KOPT-K1 (cell line): ENCODE measurements around the gene TVP23A.
"Not testable (repeated sequence)": the region's sequence is repeated elsewhere in the genome, so short reads cannot be mapped to it uniquely, and the experiment has no call there.

Experiments
- H3K27ac ChIP-seq: fragments of 200-600 bp; sonication (generic); 2 replicates; pipeline ENCODE4 v1.5.1; 2016; ENCODE audit warnings: antibody characterized with exemption, mild to moderate bottlenecking, low read depth, low read length; ENCODE audit not compliant: poor library complexity, severe bottlenecking
- H3K36me3 ChIP-seq: fragments of 200-600 bp; sonication (generic); 2 replicates; pipeline ENCODE4 v1.5.1; 2017; ENCODE audit warnings: antibody characterized with exemption, mild to moderate bottlenecking, low read length, moderate library complexity; ENCODE audit not compliant: insufficient read depth
- H3K9me3 ChIP-seq: fragments of 200-600 bp; sonication (generic); 2 replicates; pipeline ENCODE4 v1.5.1; 2017; ENCODE audit warnings: antibody characterized with exemption, low read length, mild to moderate bottlenecking; ENCODE audit not compliant: insufficient read depth, poor library complexity, severe bottlenecking

The TVP23A gene

DNA sequence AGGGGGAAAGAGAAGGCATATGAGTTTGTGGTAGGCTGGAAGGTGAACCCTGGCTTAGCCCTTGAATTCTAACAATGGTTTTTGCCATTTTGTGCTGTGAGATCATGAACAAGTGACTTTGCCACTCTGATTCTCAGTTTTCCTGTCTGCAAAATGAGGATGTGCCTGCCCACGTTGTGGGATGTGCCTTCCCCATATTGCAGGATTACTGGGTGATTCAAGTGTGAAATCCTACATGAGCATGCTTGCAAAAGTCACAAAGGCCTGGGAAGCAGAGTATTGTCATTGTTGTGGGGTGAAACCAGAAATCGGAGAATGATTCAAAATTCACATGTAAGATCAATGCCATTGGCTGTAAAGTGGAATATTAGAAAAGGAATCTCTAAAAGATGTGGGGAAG, 28.6 kb upstream of the TVP23A start:
- Histone ChIP-seq H3K36me3 (no peaks in the 10 kb centered on the region), H3K27ac (no peak overlapping the region), H3K9me3 (no peaks in the 10 kb centered on the region)

- no peak overlapping the region for H3K27ac ChIP-seq
- no peaks in the 10 kb centered on the region for H3K9me3 ChIP-seq
- H3K36me3 ChIP-seq, result no peaks in the 10 kb centered on the region
These were observed 27.8 kb upstream of the TVP23A start for GRCh38 chr16:10846213-10846998.

DNA sequence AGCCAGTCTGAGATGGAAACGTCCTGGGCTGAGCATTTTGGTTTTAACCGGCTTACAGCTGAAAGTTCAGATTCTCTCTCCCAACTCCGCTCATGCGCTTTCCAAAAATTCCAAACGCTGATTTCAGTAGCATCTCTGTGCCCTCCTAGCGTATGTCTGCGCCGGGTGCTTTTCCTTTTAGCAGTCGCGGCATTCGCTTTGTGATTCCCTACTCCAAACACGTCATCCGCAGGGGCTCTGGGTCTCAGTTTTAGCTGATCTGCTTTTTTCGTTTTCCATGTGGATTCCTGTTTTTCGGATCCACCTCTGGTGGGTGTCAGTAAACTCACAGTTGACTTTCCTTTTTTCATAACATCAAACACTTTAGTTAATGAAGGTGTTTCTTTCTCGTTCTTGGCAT, 22.1 kb upstream of the TVP23A start:
- H3K27ac ChIP-seq, result no peak overlapping the region
- no peaks in the 10 kb centered on the region for H3K36me3 ChIP-seq
- H3K9me3 ChIP-seq, result no peaks in the 10 kb centered on the region

DNA sequence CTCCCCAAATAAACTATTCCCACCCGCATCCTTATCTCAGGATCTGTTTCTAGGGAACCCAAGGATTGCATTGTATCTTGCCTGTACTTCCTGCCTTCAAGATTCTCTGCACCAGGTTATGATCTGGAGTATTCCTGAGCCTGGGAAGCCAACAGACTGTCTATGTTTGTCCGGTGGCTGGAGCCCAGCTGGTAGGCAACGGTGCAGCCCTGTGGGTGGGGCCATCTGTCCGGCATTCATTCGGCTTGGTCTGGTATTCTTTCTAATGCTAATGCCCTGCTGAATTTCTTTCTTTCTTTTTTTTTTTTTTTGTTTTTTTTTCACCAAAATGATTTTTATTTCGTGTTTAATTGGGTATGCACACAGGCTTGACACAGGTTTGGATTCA, 20.7 kb upstream of the TVP23A start:
- H3K27ac ChIP-seq, result no peak overlapping the region
- H3K9me3 ChIP-seq, result no peaks in the 10 kb centered on the region
- no peaks in the 10 kb centered on the region for H3K36me3 ChIP-seq

- H3K9me3 ChIP-seq, result no peaks in the 10 kb centered on the region
- no peak overlapping the region for H3K27ac ChIP-seq
- H3K36me3 ChIP-seq, result no peaks in the 10 kb centered on the region
These were observed 20.2 kb upstream of the TVP23A start for GRCh38 chr16:10838621-10839278.

DNA sequence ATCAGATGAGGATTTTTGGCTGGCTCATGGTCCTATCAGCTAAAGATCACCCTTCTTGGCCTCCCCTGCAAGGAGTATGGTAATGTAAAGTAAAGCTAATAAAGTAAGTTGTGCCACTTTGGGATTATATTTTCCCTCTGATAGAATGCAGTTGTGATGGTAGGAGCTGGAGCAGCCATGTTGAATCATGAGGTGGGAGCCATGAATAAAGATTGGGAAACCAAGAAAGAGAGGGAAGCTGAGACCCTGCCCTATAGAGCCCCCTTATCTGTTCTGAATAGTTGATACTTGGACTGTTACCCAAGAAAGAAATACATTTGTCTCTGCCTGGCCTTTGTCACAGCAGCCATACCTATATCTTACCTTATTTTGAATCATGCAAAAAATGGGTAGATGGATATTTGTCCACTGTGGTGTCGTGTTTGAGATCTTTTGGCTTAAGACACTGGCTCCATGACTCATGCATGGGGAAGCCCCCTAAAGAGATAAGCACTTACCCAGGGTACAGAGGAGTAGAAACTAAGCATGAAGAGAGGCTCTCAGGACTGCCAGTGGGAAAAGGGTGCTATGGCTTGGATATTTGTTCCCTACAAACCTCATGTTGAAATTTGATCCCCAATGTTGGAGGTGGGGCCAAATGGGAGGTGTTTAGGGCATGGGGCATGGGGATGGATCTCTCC, 17.7 kb upstream of the TVP23A start:
- Histone ChIP-seq H3K36me3 (no peaks in the 10 kb centered on the region), H3K27ac (no peak overlapping the region), H3K9me3 (no peaks in the 10 kb centered on the region)

- no peaks in the 10 kb centered on the region for H3K9me3 ChIP-seq
- no peaks in the 10 kb centered on the region for H3K36me3 ChIP-seq
- H3K27ac ChIP-seq, result no peak overlapping the region
These were observed 16.8 kb upstream of the TVP23A start for GRCh38 chr16:10835281-10835931.

DNA sequence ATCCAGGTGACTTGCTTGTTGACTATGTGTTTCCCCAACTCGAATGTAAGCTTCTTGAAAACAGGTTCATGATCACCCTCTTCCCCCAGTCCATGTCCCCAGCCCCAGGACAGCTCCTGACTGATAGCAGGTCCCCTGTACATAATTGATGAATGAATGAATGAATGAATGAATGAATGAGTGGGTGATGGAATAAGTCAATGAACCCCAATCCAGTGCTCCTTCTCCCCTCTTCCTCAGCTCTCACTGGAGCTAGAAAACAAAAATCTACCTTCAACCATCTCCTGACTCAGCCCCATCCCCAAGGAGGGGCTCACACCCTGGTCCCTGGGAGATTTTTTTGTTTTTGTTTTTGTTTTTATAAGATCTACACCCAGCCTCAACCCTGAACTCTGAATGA, 16.2 kb upstream of the TVP23A start:
- Histone ChIP-seq H3K9me3 (no peaks in the 10 kb centered on the region), H3K27ac (no peak overlapping the region), H3K36me3 (no peaks in the 10 kb centered on the region)

DNA sequence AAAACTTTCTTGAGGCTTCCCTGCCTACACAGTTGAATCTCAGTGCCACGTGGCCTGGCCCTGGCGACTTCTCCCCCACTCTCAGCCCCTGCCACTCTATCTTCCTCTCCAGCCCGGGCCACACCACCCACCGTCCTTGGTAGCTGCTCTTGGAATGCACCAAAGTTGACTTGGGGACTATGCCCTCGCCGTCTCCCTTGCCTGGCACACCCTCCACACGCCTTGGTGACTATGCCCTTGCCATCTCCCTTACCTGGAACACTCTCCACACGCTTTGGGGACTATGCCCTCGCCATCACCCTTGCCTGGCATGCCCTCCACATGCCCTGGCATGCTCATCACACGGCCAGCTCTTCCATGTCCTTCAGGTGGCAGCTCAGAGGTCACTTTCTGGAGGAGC, 15.5 kb upstream of the TVP23A start:
- H3K9me3 ChIP-seq, result no peaks in the 10 kb centered on the region
- no peaks in the 10 kb centered on the region for H3K36me3 ChIP-seq
- no peak overlapping the region for H3K27ac ChIP-seq

- Histone ChIP-seq H3K9me3 (no peaks in the 10 kb centered on the region), H3K27ac (no peak overlapping the region), H3K36me3 (no peaks in the 10 kb centered on the region)
These were observed 14.7 kb upstream of the TVP23A start for GRCh38 chr16:10833271-10833670.

DNA sequence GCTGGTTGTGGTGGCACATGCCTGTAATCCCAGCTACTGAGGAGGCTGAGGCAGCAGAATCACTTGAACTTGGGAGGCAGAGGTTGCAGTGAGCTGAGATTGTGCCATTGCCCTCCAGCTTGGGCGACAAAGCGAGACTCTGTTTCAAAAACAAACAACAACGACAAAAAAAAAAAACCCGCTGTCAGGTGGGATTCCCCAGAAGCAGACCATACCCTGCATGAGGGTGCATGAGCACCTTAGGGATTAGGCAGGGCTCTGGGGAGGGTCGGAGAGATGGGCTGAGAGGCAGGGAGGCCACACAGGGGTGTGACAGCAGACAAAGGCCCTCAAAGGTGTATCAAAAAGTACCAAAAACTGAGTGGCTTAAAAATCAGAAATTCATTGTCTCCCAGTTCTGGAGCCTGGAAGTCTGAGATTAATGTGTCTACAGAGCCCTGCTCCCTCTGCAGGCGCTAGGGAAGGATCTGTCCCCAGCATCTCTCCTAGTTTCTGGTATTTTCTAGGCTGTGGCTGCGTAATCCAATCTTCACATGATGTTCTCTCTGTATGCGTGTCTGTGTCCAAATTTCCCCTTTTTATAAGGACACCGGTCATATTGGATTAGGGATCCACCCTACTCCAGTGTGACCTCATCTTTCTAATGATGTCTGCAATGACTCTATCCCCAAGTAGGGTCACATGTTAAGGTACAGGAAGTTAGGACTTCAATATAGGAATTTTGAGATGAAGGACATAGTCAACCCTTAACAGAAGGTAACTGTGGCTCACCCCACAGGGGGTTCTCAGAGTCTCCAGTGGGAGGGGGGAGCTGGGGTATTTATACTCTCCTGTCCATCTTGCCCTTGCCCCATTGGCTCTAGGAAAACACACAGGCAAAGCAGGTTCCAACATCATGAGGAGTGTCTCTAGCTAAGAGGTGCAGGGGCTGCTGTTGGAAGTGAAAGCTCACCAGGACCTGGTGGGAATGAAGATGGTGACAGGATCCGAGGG, 13.6 kb upstream of the TVP23A start:
- H3K36me3 ChIP-seq, result no peaks in the 10 kb centered on the region
- no peak overlapping the region for H3K27ac ChIP-seq

GRCh38 chr16:10830240-10830639, 11.6 kb upstream of the TVP23A start:
- H3K9me3 ChIP-seq, H3K27ac ChIP-seq, H3K36me3 ChIP-seq: not testable (repeated sequence)

More for the DNA sequence above, 13.6 kb upstream of the TVP23A start:
- H3K9me3 ChIP-seq, result no peaks in the 10 kb centered on the region

- H3K27ac ChIP-seq, H3K9me3 ChIP-seq, H3K36me3 ChIP-seq: not testable (repeated sequence)
These were observed 10.9 kb upstream of the TVP23A start for GRCh38 chr16:10829390-10830098.

GRCh38 chr16:10828851-10829366, 10.3 kb upstream of the TVP23A start:
- H3K36me3 ChIP-seq, result no peaks in the 10 kb centered on the region
- H3K27ac ChIP-seq, result no peak overlapping the region
- no peaks in the 10 kb centered on the region for H3K9me3 ChIP-seq
